SU-DHL-6 (cell line): ENCODE data around the gene SVIL.
"Not testable (repeated sequence)": the region's sequence is repeated elsewhere in the genome, so short reads cannot be mapped to it uniquely, and the experiment has no call there.

ENCODE experiments used
- H2AFZ ChIP-seq: fragments of 200-600 bp; sonication (generic); 2 replicates; pipeline ENCODE4 v1.6.1; 2014; ENCODE audit warnings: low read depth, mild to moderate bottlenecking, moderate library complexity, mixed read lengths, antibody characterized with exemption, low read length; ENCODE audit not compliant: severe bottlenecking
- H3F3A ChIP-seq: fragments of 200-600 bp; shearing (Covaris generic); 2 replicates; pipeline ENCODE4 v1.6.0; 2016; ENCODE audit warnings: antibody characterized with exemption, mild to moderate bottlenecking; ENCODE audit not compliant: insufficient read depth
- H3K27ac ChIP-seq: fragments of 200-600 bp; sonication (generic); 2 replicates; pipeline ENCODE4 v1.5.1; 2016; ENCODE audit warnings: low read depth, mild to moderate bottlenecking, low read length, moderate library complexity, mixed read lengths
- H3K27me3 ChIP-seq: fragments of 200-600 bp; sonication (generic), shearing (Covaris generic); 2 replicates; pipeline ENCODE4 v1.6.0; 2014; ENCODE audit warnings: mild to moderate bottlenecking, low read length
- H3K36me3 ChIP-seq: fragments of 200-600 bp; sonication (generic); 2 replicates; pipeline ENCODE4 v1.6.1; 2014; ENCODE audit warnings: mild to moderate bottlenecking, low read length, mixed read lengths
- H3K4me2 ChIP-seq: fragments of 300-600, 200-600 bp; shearing (Covaris generic), sonication (generic); 2 replicates; pipeline ENCODE4 v1.6.0; 2014; ENCODE audit warnings: low read length, low read depth, mild to moderate bottlenecking; ENCODE audit not compliant: poor library complexity, severe bottlenecking
- H3K4me3 ChIP-seq: fragments of 200-600 bp; sonication (generic); 2 replicates; pipeline ENCODE4 v1.5.1; 2014; ENCODE audit warnings: antibody characterized with exemption, low read length, mild to moderate bottlenecking, mixed read lengths; ENCODE audit not compliant: insufficient read depth, poor library complexity, severe bottlenecking
- H3K79me2 ChIP-seq: fragments of 200-600 bp; sonication (generic); 2 replicates; pipeline ENCODE4 v1.6.1; 2014; ENCODE audit warnings: mild to moderate bottlenecking, low read length, moderate library complexity; ENCODE audit not compliant: insufficient read depth
- H3K9ac ChIP-seq: fragments of 200-600 bp; sonication (generic); 2 replicates; pipeline ENCODE4 v1.7.0; 2014; ENCODE audit warnings: mild to moderate bottlenecking, low read length
- H3K9me2 ChIP-seq: fragments of 200-600 bp; sonication (generic); replicated peaks from 2 replicates; pipeline ENCODE4 v1.6.1; 2014; ENCODE audit warnings: low read length; ENCODE audit not compliant: insufficient read depth
- H3K9me3 ChIP-seq: fragments of 200-600 bp; sonication (generic); 2 replicates; pipeline ENCODE4 v1.6.1; 2014; ENCODE audit warnings: low read length, mixed read lengths; ENCODE audit not compliant: insufficient read depth
- H4K20me1 ChIP-seq: fragments of 200-600 bp; sonication (generic); 2 replicates; pipeline ENCODE4 v1.6.1; 2014; ENCODE audit warnings: low read depth, mild to moderate bottlenecking, antibody characterized with exemption, low read length, moderate library complexity, mixed read lengths
- CTCF ChIP-seq: fragments of 200-600 bp; sonication (generic); IDR thresholded peaks from one replicate; pipeline ENCODE4 v1.5.1; 2017; ENCODE audit warnings: antibody characterized with exemption, mild to moderate bottlenecking, low read length, moderate library complexity; ENCODE audit not compliant: insufficient read depth, poor library complexity, severe bottlenecking
- EZH2phosphoT487 ChIP-seq: fragments of 200-600 bp; sonication (generic), shearing (Covaris generic); conservative IDR thresholded peaks from 2 replicates; pipeline ENCODE4 v1.6.1; 2018; ENCODE audit warnings: mild to moderate bottlenecking, antibody characterized with exemption, low read length, moderate library complexity, mixed read lengths

Gene SVIL

GRCh38 chr10:29576681-29577080 is 58.1 kb downstream of the SVIL start:
- H4K20me1 ChIP-seq: no peaks in the 10 kb centered on the region
- H3F3A ChIP-seq: no peaks in the 10 kb centered on the region
- no peaks in the 10 kb centered on the region for H3K79me2 ChIP-seq
- no peaks in the 10 kb centered on the region for H3K9me3 ChIP-seq
- TF ChIP-seq EZH2phosphoT487 (no peak), CTCF (no peak)
- H3K27me3 ChIP-seq: no peaks in the 10 kb centered on the region
- no peak overlapping the region for H3K27ac ChIP-seq
- H3K9ac ChIP-seq: no peak overlapping the region
- no peak overlapping the region for H3K4me3 ChIP-seq
- H3K9me2 ChIP-seq: no peaks in the 10 kb centered on the region
- no peak overlapping the region for H2AFZ ChIP-seq
- no peak overlapping the region for H3K4me2 ChIP-seq
- H3K36me3 ChIP-seq: no peaks in the 10 kb centered on the region

- TF ChIP-seq EZH2phosphoT487: no peak
- no peak for TF ChIP-seq CTCF
These were observed 59.7 kb downstream of the SVIL start for GRCh38 chr10:29575098-29575455.

DNA sequence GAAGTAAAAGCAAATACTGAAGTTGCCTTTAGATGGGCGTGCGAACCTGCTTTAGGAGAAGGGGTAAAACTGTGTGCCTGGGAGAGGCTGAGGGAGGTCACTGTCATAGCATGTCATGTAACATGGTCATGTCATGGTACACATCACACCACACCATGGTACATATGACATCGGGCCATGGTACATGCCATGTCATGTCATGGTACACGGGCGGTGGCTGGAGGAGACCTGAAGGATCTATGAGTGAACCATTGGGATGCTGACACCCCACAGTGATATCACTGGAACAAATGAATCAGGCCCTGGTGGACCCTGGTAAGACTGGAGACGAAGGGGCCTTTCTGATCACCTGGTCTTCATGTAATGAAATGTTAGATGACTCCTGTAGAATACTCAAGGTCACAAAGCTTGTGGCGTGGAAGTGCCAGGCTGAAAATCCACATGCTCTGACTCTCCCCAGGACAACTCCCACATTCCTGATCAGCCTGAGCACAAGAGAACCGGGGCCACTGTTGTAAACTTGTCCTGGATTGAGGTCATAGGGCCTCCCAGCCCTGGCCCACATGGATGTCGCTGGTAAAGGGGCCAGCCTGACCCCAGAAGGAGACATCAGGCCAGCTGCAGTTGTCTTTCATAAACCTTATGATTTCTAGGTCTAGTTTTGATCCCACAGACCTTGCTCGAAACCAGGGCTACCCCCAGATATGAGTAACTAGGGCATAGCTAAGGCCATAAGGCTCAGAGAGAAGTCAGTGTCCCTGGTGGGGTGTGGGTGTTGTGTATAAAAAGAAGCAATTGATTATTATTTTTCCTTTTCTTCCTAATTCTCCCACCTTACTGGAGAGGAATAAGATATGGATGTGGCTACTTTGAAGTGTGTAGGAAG is 60.3 kb downstream of the SVIL start:
- H3K9me2 ChIP-seq, H3K4me3 ChIP-seq, H3F3A ChIP-seq, H4K20me1 ChIP-seq, H3K79me2 ChIP-seq, H3K4me2 ChIP-seq, H3K27me3 ChIP-seq, H3K27ac ChIP-seq, H3K36me3 ChIP-seq, H3K9me3 ChIP-seq, H2AFZ ChIP-seq, H3K9ac ChIP-seq: not testable (repeated sequence)

More at GRCh38 chr10:29575098-29575455, 59.7 kb downstream of the SVIL start:
- no peak overlapping the region for H3K4me2 ChIP-seq
- no peaks in the 10 kb centered on the region for H3K79me2 ChIP-seq
- no peaks in the 10 kb centered on the region for H3K9me3 ChIP-seq
- no peaks in the 10 kb centered on the region for H3F3A ChIP-seq
- no peak overlapping the region for H3K9ac ChIP-seq
- H3K27me3 ChIP-seq: no peaks in the 10 kb centered on the region
- no peak overlapping the region for H3K27ac ChIP-seq
- no peak overlapping the region for H2AFZ ChIP-seq
- no peaks in the 10 kb centered on the region for H4K20me1 ChIP-seq
- no peaks in the 10 kb centered on the region for H3K9me2 ChIP-seq
- H3K36me3 ChIP-seq: no peaks in the 10 kb centered on the region
- H3K4me3 ChIP-seq: no peak overlapping the region

- not testable (repeated sequence) for H3K36me3 ChIP-seq, H3K9me2 ChIP-seq, H3K27ac ChIP-seq, H4K20me1 ChIP-seq, H3K9ac ChIP-seq, H3K4me3 ChIP-seq, H3K9me3 ChIP-seq, H3F3A ChIP-seq, H3K4me2 ChIP-seq, H3K27me3 ChIP-seq, H3K79me2 ChIP-seq, H2AFZ ChIP-seq
These were observed 64.5 kb downstream of the SVIL start for GRCh38 chr10:29570248-29570647.
